Heart right ventricle (tissue), 16 donors: Measurements from ENCODE around the gene RAB28. TPM values are rescaled to one million over a fixed set of nuclear protein-coding genes. Genes with fewer than 3 reads are reported as not detected.
"Not testable (repeated sequence)": the region's sequence is repeated elsewhere in the genome, so short reads cannot be mapped to it uniquely, and the experiment has no call there.

ENCODE experiments used
- ATAC-seq, 8 donors: fragments of 200-7000 bp; cut with Tn5 transposase; one replicate each; pipeline ENCODE4 v1.9.1; 2020; ENCODE audit warnings: mild to moderate bottlenecking in 8 of 8, moderate library complexity in 8 of 8, moderate number of reproducible peaks in 1 of 8
- DNase-seq, 2 donors: peaks; one replicate each; pipeline ENCODE4 v3.0.0-alpha.2; 2020
- H3K27ac ChIP-seq, 10 donors: fragments of 200-600 bp; sonication (generic) in 2 of 10; one replicate each; pipeline versions ENCODE4 v1.5.0 to v1.8.0; 2020 to 2022; ENCODE audit warnings: mild to moderate bottlenecking in 3 of 10
- H3K27me3 ChIP-seq, 7 donors: fragments of 200-600 bp; one replicate each; pipeline ENCODE4 v1.8.0; 2021 to 2022; ENCODE audit warnings: mild to moderate bottlenecking in 2 of 7
- H3K36me3 ChIP-seq, 9 donors: fragments of 200-600 bp; sonication (generic) in 1 of 9; one replicate each; pipeline versions ENCODE4 v1.5.0 to v1.8.0; 2020 to 2022; ENCODE audit warnings: mild to moderate bottlenecking in 2 of 9
- H3K4me1 ChIP-seq, 9 donors: fragments of 200-600 bp; sonication (generic) in 1 of 9; one replicate each; pipeline versions ENCODE4 v1.5.0 to v1.8.0; 2020 to 2022; ENCODE audit warnings: mild to moderate bottlenecking in 4 of 9
- H3K4me3 ChIP-seq, 10 donors: fragments of 200-600 bp; sonication (generic) in 2 of 10; one replicate each; pipeline versions ENCODE4 v1.5.0 to v1.8.0; 2020 to 2022; ENCODE audit warnings: mild to moderate bottlenecking in 7 of 10, moderate library complexity in 2 of 10
- H3K9me3 ChIP-seq, 11 donors: fragments of 200-600 bp in 10 of 11; sonication (generic) in 2 of 11; one replicate each; pipeline versions ENCODE4 v1.5.0 to v1.8.0; 2013 to 2022; ENCODE audit warnings: mild to moderate bottlenecking in 2 of 11, control low read depth in 1 of 11, moderate library complexity in 1 of 11
- WGBS, 2 donors: extraction: QIAGEN DNeasy Blood & Tissue Kit; methylation state at CpG; one replicate each; pipeline ENCODE4 v1.1.7; 2013; ENCODE audit warnings: inconsistent platforms in 1 of 2; 5-methylcytosine and 5-hydroxymethylcytosine counted together
- intact Hi-C, 10 donors: fragments of 100-400 bp; cut with DNase I; formaldehyde crosslinking; loops; one replicate each; pipeline versions ENCODE4 v1.11.1 to v1.14.2; 2022
- polyA plus RNA-seq, 2 donors: library from polyadenylated mRNA; stranded (reverse); fragments of 200-250 nt; gene quantifications; one replicate each; pipeline ENCODE4 v1.2.3, GENCODE V29; 2013
- total RNA-seq, 10 donors: library from RNA; stranded (reverse); fragmentation: NEBNext Ultra II Directional in 3 of 10; extraction: Animal tissue kit (Norgen Biotek cat#: 25700) in 3 of 10; gene quantifications; one replicate each; pipeline versions ENCODE4 v1.2.1 to v1.2.4, GENCODE V29; 2021 to 2023
- TF ChIP-seq, protein P1 (sequence below), 9 donors: fragments of 200-600 bp; sonication (generic) in 2 of 9; IDR thresholded peaks; one replicate each; pipeline versions ENCODE4 v1.5.0 to v1.8.0; 2021 to 2022; ENCODE audit warnings: antibody characterized with exemption in 9 of 9, mild to moderate bottlenecking in 5 of 9, moderate library complexity in 1 of 9
- donor health status: Arrhythmogenic right ventricular cardiomyopathy.
- donor health status: ischemic (EF 13 %, LVEDD 7.1; RV severe dilation, severe dysfunction).
- donor health status: healthy with polysubstance abuse.
- donor health status: DM: no; HTN: yes; CAD: no.
- donor health status: DM: no; HTN: no; CAD: no.
- donor health status: ischemic (EF 25% LVEDD 6.9; RV normal size, moderate dysfunction).
- donor health status: ischemic (EF 25% LVEDD 5.7; RV mildly dilated, moderate dysfunction).
- donor health status: healthy.
- donor health status: DM: yes; HTN: yes; CAD: no.
- donor health status: Ischemic cardiomyopathy.
- donor health status: ischemic (EF 35%, LVEDD 5.7; RV mildly dilated, moderate dysfunction).
- donor health status: nonischemic (EF 11% LVEDD 7.7; RV severe dilation, severe dysfunction).
- donor health status: DM: yes; HTN: yes; CAD: no.
- donor health status: PGD.
- donor health status: ischemic (EF 29% LVEDD 5.4; RV normal size, mild dysfunction).
- donor health status: nonischemic (EF 23%, LVEDD 6.1; RV moderate dilation, normal function).

RAB28 gene
- total and polyA plus RNA-seq, 12 donors, result 12.7 to 27.5 (median 20.3) TPM

DNA sequence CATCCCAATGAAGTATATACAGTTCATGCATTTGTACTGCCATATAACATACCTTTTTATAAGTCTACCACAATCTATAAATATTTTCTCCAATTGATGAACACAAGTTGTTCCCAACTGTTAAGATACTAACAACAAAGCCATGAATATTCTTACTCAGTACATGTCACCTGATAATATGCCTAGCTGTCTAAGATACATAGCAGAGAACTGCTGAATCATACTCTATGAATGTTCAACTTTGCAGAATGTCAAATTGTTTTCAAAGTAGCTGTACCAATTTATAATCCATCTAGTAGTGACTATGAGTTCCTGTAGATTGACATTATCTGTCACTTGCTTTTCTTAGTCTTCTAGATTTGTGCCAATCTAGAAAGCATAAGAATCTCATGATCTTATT, 84.9 kb downstream of the RAB28 start:
- H3K27me3 ChIP-seq, result no peaks in the 10 kb centered on the region
- no peak overlapping the region for H3K4me3 ChIP-seq
- DNase-seq (no peak), ATAC-seq (peak in 6 of 8 donors; percentile 38 to 89 (median 74))
- intact Hi-C loops, result no loop called here
- peak overlapping the region in 4 of 10 donors; percentile 12 to 34 (median 20) for H3K27ac ChIP-seq
- no peaks in the 10 kb centered on the region for H3K9me3 ChIP-seq
- H3K4me1 ChIP-seq, result peaks cover 0 to 15% (median 0%) of the 10 kb centered on the region in 9 donors
- no peaks in the 10 kb centered on the region for H3K36me3 ChIP-seq
- TF ChIP-seq, protein P1, sequence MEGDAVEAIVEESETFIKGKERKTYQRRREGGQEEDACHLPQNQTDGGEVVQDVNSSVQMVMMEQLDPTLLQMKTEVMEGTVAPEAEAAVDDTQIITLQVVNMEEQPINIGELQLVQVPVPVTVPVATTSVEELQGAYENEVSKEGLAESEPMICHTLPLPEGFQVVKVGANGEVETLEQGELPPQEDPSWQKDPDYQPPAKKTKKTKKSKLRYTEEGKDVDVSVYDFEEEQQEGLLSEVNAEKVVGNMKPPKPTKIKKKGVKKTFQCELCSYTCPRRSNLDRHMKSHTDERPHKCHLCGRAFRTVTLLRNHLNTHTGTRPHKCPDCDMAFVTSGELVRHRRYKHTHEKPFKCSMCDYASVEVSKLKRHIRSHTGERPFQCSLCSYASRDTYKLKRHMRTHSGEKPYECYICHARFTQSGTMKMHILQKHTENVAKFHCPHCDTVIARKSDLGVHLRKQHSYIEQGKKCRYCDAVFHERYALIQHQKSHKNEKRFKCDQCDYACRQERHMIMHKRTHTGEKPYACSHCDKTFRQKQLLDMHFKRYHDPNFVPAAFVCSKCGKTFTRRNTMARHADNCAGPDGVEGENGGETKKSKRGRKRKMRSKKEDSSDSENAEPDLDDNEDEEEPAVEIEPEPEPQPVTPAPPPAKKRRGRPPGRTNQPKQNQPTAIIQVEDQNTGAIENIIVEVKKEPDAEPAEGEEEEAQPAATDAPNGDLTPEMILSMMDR (IDR thresholded peaks at IDR 0.05), result no peak

DNA sequence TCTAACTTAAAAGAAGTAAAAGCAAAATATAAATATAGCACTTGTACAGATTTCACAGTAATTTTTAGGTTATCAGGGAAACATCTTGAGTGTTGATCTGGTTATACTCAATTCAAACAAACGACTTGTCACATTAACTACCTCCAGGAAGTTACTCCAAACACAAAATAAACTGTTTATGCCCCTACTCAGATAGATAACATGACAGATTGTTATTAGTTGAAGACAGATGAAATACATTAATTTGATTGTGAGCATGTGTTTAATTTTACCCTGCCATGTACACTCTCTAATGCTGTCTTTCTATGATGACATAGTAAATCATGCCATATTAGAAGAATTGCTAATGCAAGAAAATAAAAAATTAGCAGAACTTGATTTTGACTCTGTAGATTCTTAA, 88.0 kb downstream of the RAB28 start:
- Histone ChIP-seq H3K27me3 (no peaks in the 10 kb centered on the region), H3K4me1 (peaks cover 0 to 21% (median 0%) of the 10 kb centered on the region in 9 donors), H3K36me3 (no peaks in the 10 kb centered on the region), H3K4me3 (no peak overlapping the region), H3K27ac (no peak overlapping the region), H3K9me3 (peaks cover 0 to 7% (median 0%) of the 10 kb centered on the region in 11 donors)
- TF ChIP-seq, protein P1 (IDR thresholded peaks at IDR 0.05), result no peak
- intact Hi-C loops, result no loop called here
- no peak for DNase-seq
- no peak for ATAC-seq
- WGBS, 2 donors, result 11 to 23% methylated on average over 1 of the region's 1 CpG

DNA sequence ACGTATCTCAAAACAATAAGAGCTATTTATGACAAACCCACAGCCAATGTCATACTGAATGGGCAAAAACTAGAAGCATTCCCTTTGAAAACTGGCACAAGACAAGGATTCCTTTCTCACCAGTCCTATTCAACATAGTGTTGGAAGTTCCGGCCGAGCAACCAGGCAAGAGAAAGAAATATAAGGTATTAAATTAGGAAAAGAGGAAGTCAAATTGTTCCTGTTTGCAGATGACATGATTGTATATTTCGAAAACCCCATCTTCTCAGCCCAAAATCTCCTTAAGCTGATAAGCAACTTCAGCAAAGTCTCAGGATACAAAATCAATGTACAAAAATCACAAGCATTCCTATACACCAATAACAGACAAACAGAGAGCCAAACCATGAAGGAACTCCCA, 94.2 kb downstream of the RAB28 start:
- peaks cover 0 to 32% (median 0%) of the 10 kb centered on the region in 11 donors for H3K9me3 ChIP-seq
- WGBS, 2 donors, result 82 to 90% methylated on average over 4 of the region's 4 CpGs
- H3K27ac ChIP-seq, ATAC-seq, H3K36me3 ChIP-seq, H3K4me1 ChIP-seq, intact Hi-C loops, DNase-seq, H3K27me3 ChIP-seq, H3K4me3 ChIP-seq: not testable (repeated sequence)

- no peak overlapping the region for H3K4me3 ChIP-seq
Observed at GRCh38 chr4:13386405-13387107, 97.6 kb downstream of the RAB28 start.

More at GRCh38 chr4:13386405-13387107, 97.6 kb downstream of the RAB28 start:
- TF ChIP-seq, protein P1 (IDR thresholded peaks at IDR 0.05), result no peak
- H3K27me3 ChIP-seq, result no peaks in the 10 kb centered on the region
- ATAC-seq, result no peak
- peaks cover 0 to 18% (median 0%) of the 10 kb centered on the region in 9 donors for H3K4me1 ChIP-seq
- peaks cover 0 to 29% (median 0%) of the 10 kb centered on the region in 11 donors for H3K9me3 ChIP-seq
- intact Hi-C loops, result no loop called here
- no peak for DNase-seq
- H3K36me3 ChIP-seq, result peaks cover 0 to under 1% (median 0%) of the 10 kb centered on the region in 9 donors
- no peak overlapping the region for H3K27ac ChIP-seq
